NCI-H1048 (cell line): Measurements from ENCODE around the gene LY6G5C.

Source experiments
- DNase-seq: peaks from one replicate; lab custom pipeline; 2025; lab: John Stamatoyannopoulos, UW

The LY6G5C gene

GRCh38 chr6:31680226-31681134, at the start of gene LY6G5C:
TSS of gene LY6G5C (minus strand) at chr6:31681067. CDS start at chr6:31680373, 694 bp downstream.
- no peak for DNase-seq

- DNase-seq: peak; percentile 68
Observed at GRCh38 chr6:31729979-31730630, 49.2 kb upstream of the LY6G5C start.

- peak; percentile 12 for DNase-seq
Observed at GRCh38 chr6:31729515-31729978, 48.7 kb upstream of the LY6G5C start.

- DNase-seq: no peak
Observed at GRCh38 chr6:31728767-31729514, 48.1 kb upstream of the LY6G5C start, which contains the start of gene DDAH2. TSS of gene DDAH2 (minus strand) at chr6:31729299. CDS start at chr6:31729161, 138 bp downstream.

GRCh38 chr6:31727717-31728671, 47.1 kb upstream of the LY6G5C start:
- DNase-seq: no peak

- DNase-seq: no peak
Observed at GRCh38 chr6:31727034-31727716, 46.3 kb upstream of the LY6G5C start.

- no peak for DNase-seq
Observed at GRCh38 chr6:31725502-31726350, 44.9 kb upstream of the LY6G5C start.

- DNase-seq: no peak
Observed at GRCh38 chr6:31723980-31724691, 43.3 kb upstream of the LY6G5C start.

GRCh38 chr6:31723245-31723979, 42.5 kb upstream of the LY6G5C start, which contains the start of gene MPIG6B:
TSS of gene MPIG6B (plus strand) at chr6:31723373. CDS start at chr6:31723384, 11 bp downstream.
- no peak for DNase-seq

GRCh38 chr6:31722173-31722572, 41.3 kb upstream of the LY6G5C start:
- DNase-seq: no peak

- DNase-seq: no peak
Observed at GRCh38 chr6:31721351-31722020, 40.6 kb upstream of the LY6G5C start, which contains the start of gene LY6G6C. TSS of gene LY6G6C (minus strand) at chr6:31721746. CDS start at chr6:31721679, 67 bp downstream.

GRCh38 chr6:31720196-31720770, 39.4 kb upstream of the LY6G5C start:
- DNase-seq: no peak

GRCh38 chr6:31719001-31719400, 38.1 kb upstream of the LY6G5C start:
- DNase-seq: no peak

- DNase-seq: no peak
Observed at GRCh38 chr6:31718265-31718664, 37.4 kb upstream of the LY6G5C start.

- DNase-seq: no peak
Observed at GRCh38 chr6:31717499-31718222, 36.8 kb upstream of the LY6G5C start.
